Trophoblast cell (in vitro differentiated cells and primary cell): Measurements from ENCODE around the gene KDM2A.

Experiments
- DNase-seq, 2 donors: peaks; one replicate each; pipeline ENCODE4 v3.0.0-alpha.2; 2016
- H2AFZ ChIP-seq: 2 replicates; pipeline ENCODE4 v1.6.1; 2013; ENCODE audit warnings: low read length, moderate library complexity, mild to moderate bottlenecking; ENCODE audit not compliant: insufficient read depth, poor library complexity
- H2AK5ac ChIP-seq: 2 replicates; pipeline ENCODE4 v1.6.1; 2013; ENCODE audit warnings: mild to moderate bottlenecking, low read length
- H2BK120ac ChIP-seq: 2 replicates; pipeline ENCODE4 v1.6.1; 2013; ENCODE audit warnings: low read length, mild to moderate bottlenecking, moderate library complexity; ENCODE audit not compliant: insufficient read depth, poor library complexity
- H2BK12ac ChIP-seq: 2 replicates; pipeline ENCODE4 v1.6.1; 2013; ENCODE audit warnings: mild to moderate bottlenecking, low read length, moderate library complexity
- H2BK5ac ChIP-seq: 2 replicates; pipeline ENCODE4 v1.6.1; 2013; ENCODE audit warnings: low read length, low read depth, moderate library complexity, mild to moderate bottlenecking; ENCODE audit not compliant: poor library complexity
- H3K14ac ChIP-seq: 2 replicates; pipeline ENCODE4 v1.6.1; 2013; ENCODE audit warnings: mild to moderate bottlenecking, low read length
- H3K18ac ChIP-seq: 2 replicates; pipeline ENCODE4 v1.6.1; 2013; ENCODE audit warnings: mild to moderate bottlenecking, low read length
- H3K23ac ChIP-seq: 2 replicates; pipeline ENCODE4 v1.6.1; 2013; ENCODE audit warnings: low read length
- H3K27ac ChIP-seq: 2 replicates; pipeline ENCODE4 v1.5.1; 2013; ENCODE audit warnings: low read depth, mild to moderate bottlenecking, inconsistent platforms, low read length, moderate library complexity
- H3K27me3 ChIP-seq: 2 replicates; pipeline ENCODE4 v1.6.1; 2013; ENCODE audit warnings: inconsistent platforms, mild to moderate bottlenecking, low read length, moderate library complexity; ENCODE audit not compliant: insufficient read depth
- H3K36me3 ChIP-seq, 2 experiments: 1 replicate in 1 of 2; 2 replicates in 1 of 2; pipeline ENCODE4 v1.6.1; 2013; ENCODE audit warnings: low read length in 2 of 2, mild to moderate bottlenecking in 2 of 2, moderate library complexity in 1 of 2; ENCODE audit not compliant: insufficient read depth in 2 of 2, control insufficient read depth in 1 of 2
- H3K4ac ChIP-seq: 2 replicates; pipeline ENCODE4 v1.6.1; 2013; ENCODE audit warnings: low read depth, mild to moderate bottlenecking, low read length, moderate library complexity
- H3K4me1 ChIP-seq, 2 experiments: 1 replicate in 1 of 2; 2 replicates in 1 of 2; pipeline ENCODE4 v1.6.1; 2013; ENCODE audit warnings: low read length in 2 of 2, mild to moderate bottlenecking in 2 of 2, moderate library complexity in 1 of 2; ENCODE audit not compliant: insufficient read depth in 2 of 2, control insufficient read depth in 1 of 2
- H3K4me2 ChIP-seq: 2 replicates; pipeline ENCODE4 v1.6.1; 2013; ENCODE audit warnings: inconsistent platforms, mild to moderate bottlenecking, low read length, moderate library complexity
- H3K4me3 ChIP-seq: 2 replicates; pipeline ENCODE4 v1.5.1; 2013; ENCODE audit warnings: mild to moderate bottlenecking, low read depth, low read length, inconsistent platforms
- H3K79me1 ChIP-seq: one replicate; pipeline ENCODE4 v1.6.1; 2013; ENCODE audit warnings: low read length
- H3K79me2 ChIP-seq: 2 replicates; pipeline ENCODE4 v1.6.1; 2013; ENCODE audit warnings: low read length, mild to moderate bottlenecking; ENCODE audit not compliant: control insufficient read depth, insufficient read depth, poor library complexity
- H3K9ac ChIP-seq: 2 replicates; pipeline ENCODE4 v1.6.1; 2013; ENCODE audit warnings: mild to moderate bottlenecking, low read length
- H3K9me3 ChIP-seq: 2 replicates; pipeline ENCODE4 v1.6.1; 2013; ENCODE audit warnings: low read depth, mild to moderate bottlenecking, control low read depth, inconsistent platforms, low read length; ENCODE audit not compliant: insufficient read depth
- H4K12ac ChIP-seq: 2 replicates; pipeline ENCODE4 v1.6.1; 2013; ENCODE audit warnings: low read depth, mild to moderate bottlenecking, low read length, moderate library complexity
- H4K8ac ChIP-seq: 2 replicates; pipeline ENCODE4 v1.6.1; 2013; ENCODE audit warnings: low read depth, mild to moderate bottlenecking, low read length, moderate library complexity
- H4K91ac ChIP-seq: one replicate; pipeline ENCODE4 v1.6.1; 2013; ENCODE audit warnings: low read depth, mild to moderate bottlenecking, low read length, moderate library complexity
- WGBS: extraction: QIAGEN DNeasy Blood & Tissue Kit; methylation state at CpG from one replicate; pipeline ENCODE4 v1.1.7; 2013; ENCODE audit warnings: missing lambda C conversion rate; ENCODE audit not compliant: insufficient read length, insufficient coverage; ENCODE audit errors: extremely low coverage; 5-methylcytosine and 5-hydroxymethylcytosine counted together

Gene KDM2A

GRCh38 chr11:67113231-67113721, 5.8 kb upstream of the KDM2A start:
- no peaks in the 10 kb centered on the region for H3K27me3 ChIP-seq

GRCh38 chr11:67114275-67114896, 4.7 kb upstream of the KDM2A start:
- H4K12ac ChIP-seq: no peak overlapping the region
- no peak overlapping the region for H4K8ac ChIP-seq
- no peak overlapping the region for H2AFZ ChIP-seq
- no peak overlapping the region for H2BK12ac ChIP-seq
- no peak overlapping the region for H3K23ac ChIP-seq
- no peak overlapping the region for H3K4me3 ChIP-seq
- no peak for DNase-seq
- no peak overlapping the region for H2AK5ac ChIP-seq
- H3K79me1 ChIP-seq: peaks cover 15% of the 10 kb centered on the region
- no peak overlapping the region for H4K91ac ChIP-seq
- H2BK120ac ChIP-seq: no peak overlapping the region
- peaks cover 12% of the 10 kb centered on the region for H3K79me2 ChIP-seq
- no CpG with 5 or more reads among the region's 10 CpGs for WGBS
- H3K27ac ChIP-seq: no peak overlapping the region
- no peak overlapping the region for H3K9ac ChIP-seq
- peaks cover 4% of the 10 kb centered on the region in 2 experiments for H3K4me1 ChIP-seq
- H3K4me2 ChIP-seq: no peak overlapping the region
- H3K18ac ChIP-seq: no peak overlapping the region
- no peaks in the 10 kb centered on the region for H3K27me3 ChIP-seq
- no peaks in the 10 kb centered on the region for H3K9me3 ChIP-seq
- no peak overlapping the region for H3K4ac ChIP-seq
- no peaks in the 10 kb centered on the region for H3K36me3 ChIP-seq
- no peak overlapping the region for H3K14ac ChIP-seq
- H2BK5ac ChIP-seq: no peak overlapping the region

More at GRCh38 chr11:67113231-67113721, 5.8 kb upstream of the KDM2A start:
- H3K36me3 ChIP-seq: no peaks in the 10 kb centered on the region
- no CpG with 5 or more reads among the region's 5 CpGs for WGBS
- no peak overlapping the region for H3K27ac ChIP-seq
- no peak overlapping the region for H3K23ac ChIP-seq
- no peak overlapping the region for H2AFZ ChIP-seq
- no peaks in the 10 kb centered on the region for H3K9me3 ChIP-seq
- peaks cover 4% of the 10 kb centered on the region in 2 experiments for H3K4me1 ChIP-seq
- H3K4me3 ChIP-seq: no peak overlapping the region
- DNase-seq: no peak
- no peak overlapping the region for H2BK120ac ChIP-seq
- no peak overlapping the region for H3K9ac ChIP-seq
- no peak overlapping the region for H3K4me2 ChIP-seq
- peaks cover 6% of the 10 kb centered on the region for H3K79me2 ChIP-seq
- no peak overlapping the region for H2AK5ac ChIP-seq
- H4K91ac ChIP-seq: no peak overlapping the region
- no peak overlapping the region for H3K18ac ChIP-seq
- no peak overlapping the region for H2BK5ac ChIP-seq
- H4K12ac ChIP-seq: no peak overlapping the region
- H2BK12ac ChIP-seq: no peak overlapping the region
- H3K14ac ChIP-seq: no peak overlapping the region
- H3K79me1 ChIP-seq: peaks cover 9% of the 10 kb centered on the region
- no peak overlapping the region for H4K8ac ChIP-seq
- H3K4ac ChIP-seq: no peak overlapping the region

DNA sequence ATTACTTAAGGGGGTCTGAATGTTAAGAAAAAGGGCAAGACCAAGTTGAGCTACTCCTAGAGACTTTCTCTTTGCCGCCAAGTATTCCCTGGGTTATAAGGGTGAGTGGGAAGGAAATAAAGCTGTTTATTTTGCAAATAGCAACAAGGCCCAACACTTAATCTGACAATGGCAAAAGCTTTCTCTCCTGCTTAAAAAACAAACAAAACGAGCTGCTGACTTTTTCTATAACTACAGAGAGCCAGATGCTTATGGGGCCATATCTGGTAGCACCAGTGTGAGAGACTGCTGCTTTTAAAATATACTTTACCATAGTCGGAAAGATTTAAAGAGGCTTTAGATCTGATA, 2.3 kb upstream of the KDM2A start:
- Histone ChIP-seq H3K4me3 (no peak overlapping the region), H4K12ac (no peak overlapping the region), H3K9ac (no peak overlapping the region), H3K4me2 (no peak overlapping the region), H2AK5ac (no peak overlapping the region), H3K79me1 (peaks cover 18% of the 10 kb centered on the region), H3K27me3 (no peaks in the 10 kb centered on the region), H3K14ac (no peak overlapping the region), H4K8ac (no peak overlapping the region), H3K4me1 (peaks cover 4% of the 10 kb centered on the region in 2 experiments), H2BK5ac (no peak overlapping the region), H2AFZ (no peak overlapping the region), H3K36me3 (no peaks in the 10 kb centered on the region), H3K9me3 (no peaks in the 10 kb centered on the region), H3K18ac (no peak overlapping the region), H2BK120ac (no peak overlapping the region), H3K23ac (no peak overlapping the region), H2BK12ac (no peak overlapping the region), H4K91ac (no peak overlapping the region), H3K4ac (no peak overlapping the region), H3K79me2 (peaks cover 24% of the 10 kb centered on the region), H3K27ac (no peak overlapping the region)
- no peak for DNase-seq
- no CpG with 5 or more reads among the region's 3 CpGs for WGBS

GRCh38 chr11:67117176-67117575, 1.9 kb upstream of the KDM2A start:
- no peak overlapping the region for H2BK5ac ChIP-seq
- H3K9me3 ChIP-seq: no peaks in the 10 kb centered on the region
- H3K4ac ChIP-seq: no peak overlapping the region
- no CpG with 5 or more reads among the region's 7 CpGs for WGBS
- H3K23ac ChIP-seq: no peak overlapping the region
- no peak overlapping the region for H3K9ac ChIP-seq
- peak overlapping the region; percentile 100 for H4K12ac ChIP-seq
- H3K4me1 ChIP-seq: peaks cover 4% of the 10 kb centered on the region in 2 experiments
- peaks cover 18% of the 10 kb centered on the region for H3K79me1 ChIP-seq
- H3K4me2 ChIP-seq: peak overlapping the region; percentile 90
- peak overlapping the region; percentile 97 for H2AFZ ChIP-seq
- no peak overlapping the region for H3K27ac ChIP-seq
- H3K79me2 ChIP-seq: peaks cover 24% of the 10 kb centered on the region
- H3K18ac ChIP-seq: no peak overlapping the region
- peak overlapping the region; percentile 100 for H4K8ac ChIP-seq
- peak overlapping the region; percentile 100 for H4K91ac ChIP-seq
- no peak overlapping the region for H2BK12ac ChIP-seq
- no peak for DNase-seq
- no peaks in the 10 kb centered on the region for H3K27me3 ChIP-seq
- H3K36me3 ChIP-seq: no peaks in the 10 kb centered on the region
- H2BK120ac ChIP-seq: peak overlapping the region; percentile 97
- H3K4me3 ChIP-seq: no peak overlapping the region
- H2AK5ac ChIP-seq: no peak overlapping the region
- peak overlapping the region; percentile 100 for H3K14ac ChIP-seq
